Parathyroid adenoma (tissue), 2 donors: Measurements from ENCODE around the gene SLC22A3.

Experiments used
- H2AFZ ChIP-seq: fragments of 300-600 bp; sonication (generic); one replicate; pipeline ENCODE4 v1.7.0; 2017; ENCODE audit warnings: antibody characterized with exemption, mild to moderate bottlenecking
- H3K27ac ChIP-seq: fragments of 300-600 bp; sonication (generic); one replicate; pipeline ENCODE4 v1.7.0; 2017
- H3K27me3 ChIP-seq: fragments of 300-600 bp; sonication (generic); one replicate; pipeline ENCODE4 v1.7.0; 2017; ENCODE audit warnings: low read length; ENCODE audit not compliant: control insufficient read depth, insufficient read depth
- H3K36me3 ChIP-seq: fragments of 300-600 bp; sonication (generic); one replicate; pipeline ENCODE4 v1.7.0; 2017; ENCODE audit warnings: low read length; ENCODE audit not compliant: control insufficient read depth, insufficient read depth
- H3K4me1 ChIP-seq: fragments of 300-600 bp; sonication (generic); one replicate; pipeline ENCODE4 v1.7.0; 2017; ENCODE audit warnings: control low read depth
- H3K4me2 ChIP-seq: fragments of 300-600 bp; sonication (generic); one replicate; pipeline ENCODE4 v1.7.0; 2017; ENCODE audit warnings: low read length
- H3K4me3 ChIP-seq: fragments of 300-600 bp; sonication (generic); one replicate; pipeline ENCODE4 v1.7.0; 2017; ENCODE audit warnings: low read depth, low read length
- H3K79me2 ChIP-seq: fragments of 300-600 bp; sonication (generic); one replicate; pipeline ENCODE4 v1.7.0; 2017; ENCODE audit warnings: control low read depth
- H3K9ac ChIP-seq: fragments of 300-600 bp; sonication (generic); one replicate; pipeline ENCODE4 v1.7.0; 2017; ENCODE audit warnings: mild to moderate bottlenecking
- H3K9me3 ChIP-seq: fragments of 300-600 bp; sonication (generic); one replicate; pipeline ENCODE4 v1.7.0; 2017; ENCODE audit warnings: low read length; ENCODE audit not compliant: control insufficient read depth
- TF ChIP-seq, protein P1 (sequence below): fragments of 300-600 bp; sonication (generic); IDR thresholded peaks from one replicate; pipeline ENCODE4 v1.7.0; 2017; ENCODE audit warnings: antibody characterized with exemption, mild to moderate bottlenecking
- donor health status: primary hyperparathyroidism.

Gene SLC22A3

DNA sequence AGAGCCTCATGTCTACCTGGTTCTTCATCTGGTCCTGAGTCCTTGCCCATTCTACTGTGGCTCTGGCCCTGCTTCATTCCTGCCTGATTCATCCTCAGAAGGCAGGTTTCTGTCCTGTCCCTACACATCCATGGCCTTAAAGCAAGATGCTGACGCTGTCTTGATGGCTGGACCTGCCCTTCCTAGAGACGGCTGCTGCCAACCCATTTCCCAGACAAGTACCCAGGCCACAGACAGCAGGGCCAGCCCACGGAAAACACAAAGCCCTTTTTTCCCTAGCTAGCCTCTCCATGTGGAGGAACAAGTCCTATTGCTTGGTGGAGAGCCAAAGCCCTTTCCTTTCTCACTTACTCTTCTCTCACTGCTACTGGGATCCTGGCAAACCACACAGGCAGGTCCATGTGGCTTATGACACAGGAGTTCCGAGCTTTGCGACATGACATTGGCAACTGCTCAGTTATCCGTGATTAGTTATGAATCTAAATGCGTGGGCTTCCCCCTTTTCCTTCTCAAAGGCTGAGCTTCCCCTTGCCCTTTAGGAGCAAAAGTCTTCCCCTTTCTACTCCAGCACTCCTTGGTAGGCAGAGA is 72.9 kb downstream of the SLC22A3 start:
- Histone ChIP-seq H3K4me1 (no peaks in the 10 kb centered on the region), H2AFZ (no peak overlapping the region), H3K27me3 (no peaks in the 10 kb centered on the region), H3K9me3 (no peaks in the 10 kb centered on the region), H3K4me3 (no peak overlapping the region), H3K36me3 (no peaks in the 10 kb centered on the region), H3K79me2 (no peaks in the 10 kb centered on the region), H3K4me2 (no peak overlapping the region), H3K27ac (no peak overlapping the region), H3K9ac (no peak overlapping the region)
- TF ChIP-seq, protein P1, sequence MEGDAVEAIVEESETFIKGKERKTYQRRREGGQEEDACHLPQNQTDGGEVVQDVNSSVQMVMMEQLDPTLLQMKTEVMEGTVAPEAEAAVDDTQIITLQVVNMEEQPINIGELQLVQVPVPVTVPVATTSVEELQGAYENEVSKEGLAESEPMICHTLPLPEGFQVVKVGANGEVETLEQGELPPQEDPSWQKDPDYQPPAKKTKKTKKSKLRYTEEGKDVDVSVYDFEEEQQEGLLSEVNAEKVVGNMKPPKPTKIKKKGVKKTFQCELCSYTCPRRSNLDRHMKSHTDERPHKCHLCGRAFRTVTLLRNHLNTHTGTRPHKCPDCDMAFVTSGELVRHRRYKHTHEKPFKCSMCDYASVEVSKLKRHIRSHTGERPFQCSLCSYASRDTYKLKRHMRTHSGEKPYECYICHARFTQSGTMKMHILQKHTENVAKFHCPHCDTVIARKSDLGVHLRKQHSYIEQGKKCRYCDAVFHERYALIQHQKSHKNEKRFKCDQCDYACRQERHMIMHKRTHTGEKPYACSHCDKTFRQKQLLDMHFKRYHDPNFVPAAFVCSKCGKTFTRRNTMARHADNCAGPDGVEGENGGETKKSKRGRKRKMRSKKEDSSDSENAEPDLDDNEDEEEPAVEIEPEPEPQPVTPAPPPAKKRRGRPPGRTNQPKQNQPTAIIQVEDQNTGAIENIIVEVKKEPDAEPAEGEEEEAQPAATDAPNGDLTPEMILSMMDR: no peak

DNA sequence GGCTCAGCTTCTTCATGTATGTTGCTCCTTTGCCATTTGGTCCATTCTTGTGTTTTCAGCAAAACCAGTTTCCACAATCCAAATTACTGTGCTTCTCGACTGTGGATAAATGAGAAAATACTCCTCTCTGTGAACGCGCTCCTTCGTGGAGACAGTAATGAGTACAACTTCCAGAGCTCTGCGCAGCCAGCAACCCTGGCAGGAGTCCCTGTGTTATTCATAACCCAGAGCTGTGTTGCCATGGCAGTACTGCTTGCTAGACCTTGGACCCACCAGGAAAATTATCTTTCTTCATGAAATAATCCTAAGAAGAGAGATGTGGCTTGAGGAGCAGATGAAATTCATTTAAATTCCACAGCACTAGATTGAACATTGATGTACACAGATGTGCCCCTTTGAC is 73.7 kb downstream of the SLC22A3 start:
- H2AFZ ChIP-seq: no peak overlapping the region
- no peaks in the 10 kb centered on the region for H3K79me2 ChIP-seq
- TF ChIP-seq, protein P1: no peak
- no peak overlapping the region for H3K9ac ChIP-seq
- H3K4me2 ChIP-seq: no peak overlapping the region
- no peak overlapping the region for H3K27ac ChIP-seq
- H3K36me3 ChIP-seq: no peaks in the 10 kb centered on the region
- no peaks in the 10 kb centered on the region for H3K27me3 ChIP-seq
- peaks cover 3% of the 10 kb centered on the region for H3K4me1 ChIP-seq
- no peak overlapping the region for H3K4me3 ChIP-seq
- H3K9me3 ChIP-seq: no peaks in the 10 kb centered on the region

DNA sequence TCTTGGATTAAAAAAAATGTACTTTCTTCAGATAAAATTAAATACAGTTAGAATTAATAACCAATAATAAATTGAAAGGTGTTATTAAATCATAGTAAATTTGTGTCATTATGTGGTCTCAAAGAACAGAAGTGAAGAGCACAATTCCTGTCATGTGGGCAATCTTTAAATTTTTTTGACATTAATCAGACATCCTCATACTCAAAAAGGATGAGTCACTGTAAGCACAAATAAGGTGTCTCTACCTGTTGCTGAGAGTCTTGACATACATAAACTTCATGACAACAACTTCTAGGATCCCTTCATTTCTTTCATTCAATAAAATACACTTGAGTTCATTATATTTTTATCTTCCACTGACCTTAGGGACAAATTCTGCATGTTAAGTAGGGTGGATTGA is 76.1 kb downstream of the SLC22A3 start:
- Histone ChIP-seq H3K27me3 (no peaks in the 10 kb centered on the region), H3K4me1 (peaks cover 14% of the 10 kb centered on the region), H3K4me3 (no peak overlapping the region), H3K27ac (no peak overlapping the region), H3K4me2 (no peak overlapping the region), H3K9me3 (no peaks in the 10 kb centered on the region), H3K9ac (no peak overlapping the region), H2AFZ (no peak overlapping the region), H3K79me2 (no peaks in the 10 kb centered on the region), H3K36me3 (no peaks in the 10 kb centered on the region)
- TF ChIP-seq, protein P1: no peak

DNA sequence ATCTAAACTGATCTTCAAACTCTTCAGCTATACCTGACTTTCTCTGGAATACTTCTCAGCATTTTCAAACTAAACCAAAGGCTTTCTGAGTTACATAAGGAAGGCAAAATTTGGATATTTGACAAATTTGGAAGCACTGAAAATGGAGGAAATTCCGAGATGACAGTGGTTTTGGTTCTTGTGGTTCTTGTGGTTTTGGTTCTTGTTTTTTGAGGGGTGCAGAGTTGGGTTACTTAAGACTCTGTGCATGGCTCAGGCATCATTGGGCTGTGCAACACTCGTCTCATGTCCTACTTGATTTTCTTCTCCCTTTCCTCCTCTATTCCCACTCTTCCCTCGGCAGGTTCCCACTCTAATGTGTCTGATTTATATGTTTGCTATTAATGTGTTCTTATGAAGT is 78.0 kb downstream of the SLC22A3 start:
- Histone ChIP-seq H3K9ac (no peak overlapping the region), H3K27me3 (no peaks in the 10 kb centered on the region), H3K9me3 (no peaks in the 10 kb centered on the region), H2AFZ (no peak overlapping the region), H3K4me1 (peaks cover 14% of the 10 kb centered on the region), H3K4me2 (no peak overlapping the region), H3K4me3 (no peak overlapping the region), H3K36me3 (no peaks in the 10 kb centered on the region), H3K79me2 (no peaks in the 10 kb centered on the region), H3K27ac (no peak overlapping the region)
- TF ChIP-seq, protein P1: no peak
